ENCODE results near the gene SEMA7A.
A peak's percentile ranks its signal among the peaks of the same experiment; 100 is the strongest.
"Not testable (repeated sequence)": the region's sequence is repeated elsewhere in the genome, so short reads cannot be mapped to it uniquely, and the experiment has no call there.

The SEMA7A gene

DNA sequence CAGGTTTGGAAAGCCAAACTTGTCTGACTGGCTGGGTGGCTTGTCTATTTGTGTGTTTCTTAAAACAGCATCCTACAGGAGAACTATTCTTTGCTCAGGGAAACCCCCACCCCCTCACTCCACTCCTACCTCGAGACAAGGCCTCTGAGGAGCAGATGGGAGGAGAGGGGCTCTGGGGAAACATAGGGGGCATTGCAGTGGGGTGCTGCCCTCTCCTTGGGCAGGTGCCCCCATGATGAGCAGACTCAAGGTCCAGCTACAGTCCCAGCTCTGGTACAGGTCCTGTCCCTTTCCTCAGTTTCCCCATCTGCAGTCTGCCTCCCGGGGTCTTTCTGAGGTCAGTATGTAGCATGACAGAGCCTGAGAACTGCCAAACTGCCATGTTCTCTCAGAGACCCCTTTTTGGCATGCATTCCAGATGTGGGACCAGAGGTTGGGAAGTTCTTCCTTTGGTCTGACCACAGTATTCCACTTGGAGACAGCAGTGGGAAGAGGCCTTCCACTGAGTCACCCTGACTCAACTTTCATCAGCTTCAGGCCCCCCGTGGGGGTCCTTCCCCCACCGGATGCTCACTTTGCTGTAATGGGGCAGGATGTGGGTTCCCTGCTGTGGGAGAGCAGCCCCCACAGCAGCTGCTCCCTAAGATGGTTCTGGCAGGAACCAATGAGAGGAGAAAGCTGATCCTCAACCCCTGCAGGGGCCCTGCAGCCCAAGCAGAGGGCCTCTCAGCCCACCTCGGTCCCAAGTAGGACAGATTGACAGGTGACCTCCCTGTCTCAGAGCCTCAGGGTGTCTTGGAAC, 34.0 kb downstream of the SEMA7A start:
- peak; percentile 58 for DNase-seq (ENCODE audit: low spot score)

DNA sequence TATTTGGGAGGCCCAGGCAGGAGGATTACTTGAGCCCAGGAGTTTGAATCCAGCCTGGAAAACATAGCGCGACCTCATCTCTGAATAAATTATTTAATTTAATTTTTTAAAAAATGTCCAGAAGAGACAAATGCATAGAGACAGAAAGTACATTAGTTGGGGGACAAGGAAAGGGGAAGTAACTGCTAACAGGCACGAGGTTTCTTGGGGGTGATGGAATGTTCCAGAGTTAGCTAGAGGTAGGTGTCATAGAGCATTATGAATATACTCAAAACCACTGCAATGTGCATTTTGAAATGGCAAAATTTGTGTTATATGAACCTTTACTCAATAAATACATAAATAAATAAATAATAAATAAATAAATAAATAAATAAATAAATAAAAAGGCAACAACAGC, 34.7 kb downstream of the SEMA7A start:
- DNase-seq (ENCODE audit: low spot score), result no peak

DNA sequence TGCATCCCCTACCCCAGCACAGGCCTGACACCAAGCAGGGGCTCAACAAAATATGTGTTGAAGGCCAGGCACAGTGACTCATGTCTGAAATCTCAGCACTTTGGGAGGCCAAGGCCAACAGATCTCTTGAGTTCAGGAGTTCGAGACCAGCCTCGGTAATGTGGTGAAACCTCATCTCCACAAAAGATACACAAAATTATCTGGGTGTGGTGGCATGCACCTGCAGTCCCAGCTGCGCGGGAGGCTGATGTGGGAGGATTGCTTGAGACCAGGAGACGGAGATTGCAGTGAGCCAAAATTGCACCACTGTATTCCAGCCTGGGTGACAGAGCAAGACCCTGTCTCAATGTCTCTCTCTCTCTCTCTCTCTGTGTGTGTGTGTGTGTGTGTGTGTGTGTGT, 35.6 kb downstream of the SEMA7A start:
- DNase-seq (ENCODE audit: low spot score), result no peak

DNA sequence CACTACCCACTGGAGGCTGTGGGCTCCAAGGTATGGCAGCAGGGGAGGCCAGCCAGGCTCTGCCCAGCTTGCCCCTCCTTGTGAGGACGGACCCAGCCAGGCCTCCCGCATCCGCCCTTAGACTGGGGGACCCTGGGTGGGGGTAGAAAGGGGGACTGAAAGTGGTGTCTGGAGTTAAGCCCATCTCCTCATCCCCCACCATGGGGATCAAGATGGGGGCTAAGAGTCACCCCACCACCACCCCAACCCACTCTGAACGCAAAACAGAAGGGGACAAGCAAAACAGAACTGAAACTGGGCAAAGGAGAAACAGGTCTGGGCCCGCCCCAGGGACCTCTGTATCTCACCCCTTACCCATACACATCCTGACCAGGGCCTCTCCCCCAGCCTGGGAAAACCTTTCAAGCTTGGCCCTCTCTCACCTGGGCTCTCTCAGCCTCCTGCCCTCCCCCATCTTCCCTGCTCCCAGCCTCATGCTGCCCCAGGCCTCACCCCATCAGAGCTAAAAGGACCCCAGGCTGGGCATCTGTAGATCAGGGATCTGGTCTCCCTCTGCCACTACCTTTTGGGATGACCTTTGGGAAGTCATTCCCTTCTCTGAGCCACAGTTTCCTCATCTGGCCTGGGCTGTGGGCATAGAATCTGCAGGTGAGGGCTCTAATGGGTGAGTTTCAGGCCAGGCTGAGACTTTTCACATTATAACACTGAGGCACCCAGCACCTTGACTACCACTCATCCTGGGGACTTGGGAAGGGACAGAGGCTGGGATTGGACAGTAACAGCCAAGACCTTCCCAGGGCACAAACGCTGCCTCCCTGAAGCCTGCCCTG, 36.3 kb downstream of the SEMA7A start:
- DNase-seq (ENCODE audit: low spot score), result no peak

DNA sequence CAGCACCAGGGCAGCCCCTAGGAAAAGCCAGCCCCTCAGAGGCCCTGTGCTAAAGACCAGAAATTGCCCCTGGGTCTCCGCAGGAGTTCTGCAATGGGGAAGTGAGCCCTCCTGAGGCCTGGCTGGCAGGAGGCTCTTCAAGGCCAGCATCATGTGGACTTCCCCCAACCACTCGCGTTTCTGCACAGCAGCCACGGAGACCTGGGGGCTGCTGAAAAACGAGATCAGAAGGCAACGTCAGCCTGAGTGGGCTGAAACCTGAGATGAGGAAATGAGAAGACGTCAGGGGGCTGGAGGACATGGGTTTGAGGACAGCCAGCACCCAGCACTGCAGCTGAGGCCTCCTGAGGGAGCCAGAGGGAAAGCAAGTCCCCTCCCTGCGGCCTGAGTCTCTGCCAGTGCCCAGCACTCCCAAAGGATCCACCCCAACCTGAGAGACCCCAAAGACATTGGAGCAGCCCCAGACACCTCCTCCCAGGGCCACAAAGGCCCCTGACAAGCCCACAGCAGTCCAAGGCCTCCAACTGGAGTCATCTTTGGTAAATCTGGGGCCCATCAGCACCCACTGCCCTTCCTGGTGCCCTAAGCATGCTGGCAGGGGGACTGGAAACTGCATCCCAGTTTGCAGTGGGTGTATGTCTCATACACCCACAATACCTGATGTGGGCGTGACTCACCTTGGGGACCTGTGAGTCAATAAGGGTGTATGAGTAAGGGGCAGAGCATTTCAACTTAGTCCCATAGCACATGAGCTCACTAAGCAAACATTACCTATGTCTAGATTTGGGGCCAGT, 37.1 kb downstream of the SEMA7A start:
- DNase-seq (ENCODE audit: low spot score), result peak; percentile 32

- DNase-seq (ENCODE audit: low spot score), result no peak
These were observed 37.7 kb downstream of the SEMA7A start for GRCh38 chr15:74396146-74396438.

DNA sequence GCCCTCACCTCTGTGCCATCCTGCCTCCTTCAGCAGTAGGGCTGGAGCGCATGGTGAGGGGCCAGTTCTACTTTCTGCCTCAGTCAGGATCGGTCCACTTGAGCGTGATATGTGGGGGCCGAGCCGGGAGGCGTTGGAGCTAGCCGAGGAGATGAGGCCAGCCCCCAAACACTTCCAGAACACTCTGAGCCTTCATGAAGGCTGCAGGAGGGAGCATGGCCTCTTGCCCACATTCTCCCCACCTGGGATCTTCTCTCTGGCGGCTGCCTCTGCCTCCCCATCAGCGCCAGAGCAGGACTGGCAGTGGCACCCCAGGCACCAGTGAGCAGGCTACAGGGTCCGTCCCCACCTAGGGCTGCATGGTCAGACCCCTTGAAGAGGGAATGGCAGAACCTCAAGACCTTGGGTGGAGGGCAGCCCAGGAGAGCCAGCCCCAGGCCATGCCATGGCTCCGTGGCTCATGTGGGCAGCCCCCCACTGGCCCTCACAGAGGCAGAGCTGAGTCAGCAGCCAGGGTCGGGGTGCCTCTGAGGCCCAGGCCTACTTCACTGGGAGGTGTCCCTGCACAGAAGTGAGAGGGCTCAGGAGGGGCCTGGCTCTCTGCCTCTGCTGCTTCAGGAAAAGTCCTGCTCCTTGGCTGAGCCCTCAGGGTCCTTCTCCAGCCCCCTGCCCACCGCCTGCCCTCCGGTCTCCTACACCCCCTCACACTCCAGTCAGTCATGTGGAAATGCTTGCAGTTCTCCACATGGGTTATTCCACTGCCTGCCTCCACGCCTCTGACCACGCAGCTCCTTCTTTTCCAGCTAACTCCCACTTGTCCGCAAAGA, 38.2 kb downstream of the SEMA7A start:
- DNase-seq (ENCODE audit: low spot score), result no peak

- no peak for DNase-seq (ENCODE audit: low spot score)
These were observed 39.5 kb downstream of the SEMA7A start for GRCh38 chr15:74394090-74394846.

DNA sequence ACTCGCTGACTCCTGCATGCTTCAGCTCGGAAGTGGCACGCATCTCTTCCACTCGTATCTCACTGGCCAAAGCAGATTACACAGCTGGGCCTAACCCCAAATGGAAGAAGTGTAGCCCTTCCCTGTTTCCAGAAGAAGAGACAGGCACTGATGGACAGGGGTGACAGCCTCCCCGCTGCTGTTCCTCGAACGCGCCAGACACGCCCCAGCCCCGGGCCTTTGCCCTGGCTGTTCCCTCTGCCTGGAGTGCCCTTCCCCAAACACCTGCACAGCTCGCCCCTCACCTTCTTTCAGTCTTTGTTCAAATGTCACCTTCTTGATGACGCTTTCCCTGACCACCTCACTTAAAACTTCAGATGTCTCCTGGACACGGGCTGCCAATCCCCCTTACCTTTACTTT, 40.3 kb downstream of the SEMA7A start:
- no peak for DNase-seq (ENCODE audit: low spot score)

DNA sequence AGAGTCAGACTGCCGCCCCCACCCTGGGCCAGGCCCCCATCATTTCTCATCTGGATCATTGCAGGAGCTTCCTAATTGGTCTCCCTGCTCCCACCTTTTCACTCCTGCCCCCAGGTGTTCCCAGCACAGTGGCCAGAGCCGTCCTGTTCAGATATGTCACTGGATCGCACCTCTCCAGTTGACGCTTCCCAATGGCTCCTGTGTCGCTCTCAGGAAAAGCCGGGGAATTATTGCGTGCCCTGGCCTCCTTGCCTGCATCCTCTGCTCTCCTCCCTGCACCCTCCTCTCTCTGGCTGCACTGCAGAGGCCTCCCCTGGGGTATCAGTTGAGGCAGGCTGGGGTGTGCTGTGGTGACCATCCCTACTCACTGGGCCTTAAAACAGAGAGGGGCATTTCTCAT, 40.9 kb downstream of the SEMA7A start:
- DNase-seq (ENCODE audit: low spot score), result no peak

DNA sequence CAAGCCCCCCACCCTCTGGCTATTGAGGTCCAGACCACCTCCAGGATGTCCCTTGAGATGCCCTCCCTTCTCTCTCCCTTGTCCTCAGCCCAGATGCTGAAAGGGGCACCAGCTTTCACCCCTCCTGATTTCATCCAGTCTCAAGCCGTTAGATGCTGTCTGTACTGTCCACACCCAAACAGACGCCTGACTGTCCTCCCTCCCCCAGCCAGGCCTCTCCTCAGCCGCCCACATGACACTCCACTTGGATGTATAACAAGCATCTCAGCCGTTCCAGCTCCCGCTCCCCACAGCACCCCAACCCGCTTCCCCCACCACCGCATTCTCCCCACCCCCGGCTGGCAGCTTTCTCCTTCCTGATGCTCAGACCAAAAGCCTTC, 41.3 kb downstream of the SEMA7A start:
- DNase-seq (ENCODE audit: low spot score), result no peak

DNA sequence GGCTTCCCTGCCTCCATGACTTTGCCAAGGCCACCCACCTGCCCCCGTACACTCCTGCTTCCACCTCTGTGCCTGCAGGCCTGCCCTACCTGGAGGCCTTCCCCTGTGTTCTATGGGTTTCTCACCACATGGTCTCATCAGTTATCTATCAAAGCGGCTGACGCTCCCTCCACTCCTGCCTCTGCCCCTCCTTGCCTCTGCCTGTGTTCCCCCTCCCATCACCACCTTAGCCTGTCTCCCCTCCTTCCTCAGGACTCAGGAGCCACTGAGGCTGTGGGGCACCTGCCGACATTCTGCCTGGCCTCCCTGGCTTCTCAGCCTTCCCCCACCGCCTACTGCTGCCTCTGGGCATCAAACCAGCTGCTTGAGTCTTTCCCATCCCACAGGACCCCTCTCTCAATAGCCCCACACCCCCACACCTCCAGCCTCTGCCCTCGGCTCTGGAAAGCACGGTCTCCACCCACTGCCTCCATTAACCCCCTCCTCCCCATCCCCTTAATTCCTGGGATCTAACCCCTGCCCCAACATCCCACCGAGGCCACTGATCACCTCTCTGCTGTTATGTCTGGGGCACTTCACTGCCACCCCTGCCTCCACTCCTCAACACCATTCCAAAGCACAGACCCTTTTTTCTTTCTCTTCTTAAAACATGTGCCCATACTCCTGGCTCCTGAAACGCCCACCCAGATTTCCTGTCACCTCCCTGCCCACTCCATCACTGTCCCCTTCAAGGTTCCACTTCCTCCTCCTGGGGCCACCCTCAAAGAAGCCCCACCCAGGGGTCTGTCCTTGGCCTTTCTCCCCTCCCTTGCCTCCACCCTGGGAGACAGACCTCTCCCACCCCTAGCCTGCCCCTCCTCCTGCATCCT, 41.9 kb downstream of the SEMA7A start:
- DNase-seq (ENCODE audit: low spot score), result no peak

- no peak for DNase-seq (ENCODE audit: low spot score)
These were observed 43.0 kb downstream of the SEMA7A start for GRCh38 chr15:74390647-74391288.

DNA sequence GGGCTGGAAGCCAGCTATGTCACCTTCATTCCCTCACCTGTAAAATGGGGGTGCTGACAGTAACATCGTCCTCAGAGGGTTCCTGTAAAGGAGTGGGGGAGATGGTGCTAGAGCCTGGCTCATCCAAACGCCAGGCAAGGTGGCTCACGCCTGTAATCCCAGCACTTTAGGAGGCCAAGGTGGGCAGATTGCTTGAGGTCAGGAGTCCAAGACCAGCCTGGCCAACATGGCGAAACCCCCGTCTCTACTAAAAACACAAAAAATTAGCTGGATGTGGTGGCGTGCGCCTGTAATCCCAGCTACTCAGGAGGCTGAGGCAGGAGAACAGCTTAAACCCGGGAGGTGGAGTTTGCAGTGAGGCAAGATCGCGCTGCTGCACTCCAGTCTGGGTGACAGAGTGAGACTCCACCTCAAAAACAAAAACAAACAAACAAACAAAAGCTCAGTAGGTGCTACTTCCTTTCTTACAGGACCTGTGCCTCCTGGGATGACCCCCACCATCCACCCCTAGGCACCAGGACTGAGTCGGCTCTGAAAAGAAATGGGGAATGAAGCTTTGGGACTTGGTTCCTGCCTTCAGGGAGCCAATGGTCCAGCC, 43.6 kb downstream of the SEMA7A start:
- not testable (repeated sequence) for DNase-seq (ENCODE audit: low spot score)

DNA sequence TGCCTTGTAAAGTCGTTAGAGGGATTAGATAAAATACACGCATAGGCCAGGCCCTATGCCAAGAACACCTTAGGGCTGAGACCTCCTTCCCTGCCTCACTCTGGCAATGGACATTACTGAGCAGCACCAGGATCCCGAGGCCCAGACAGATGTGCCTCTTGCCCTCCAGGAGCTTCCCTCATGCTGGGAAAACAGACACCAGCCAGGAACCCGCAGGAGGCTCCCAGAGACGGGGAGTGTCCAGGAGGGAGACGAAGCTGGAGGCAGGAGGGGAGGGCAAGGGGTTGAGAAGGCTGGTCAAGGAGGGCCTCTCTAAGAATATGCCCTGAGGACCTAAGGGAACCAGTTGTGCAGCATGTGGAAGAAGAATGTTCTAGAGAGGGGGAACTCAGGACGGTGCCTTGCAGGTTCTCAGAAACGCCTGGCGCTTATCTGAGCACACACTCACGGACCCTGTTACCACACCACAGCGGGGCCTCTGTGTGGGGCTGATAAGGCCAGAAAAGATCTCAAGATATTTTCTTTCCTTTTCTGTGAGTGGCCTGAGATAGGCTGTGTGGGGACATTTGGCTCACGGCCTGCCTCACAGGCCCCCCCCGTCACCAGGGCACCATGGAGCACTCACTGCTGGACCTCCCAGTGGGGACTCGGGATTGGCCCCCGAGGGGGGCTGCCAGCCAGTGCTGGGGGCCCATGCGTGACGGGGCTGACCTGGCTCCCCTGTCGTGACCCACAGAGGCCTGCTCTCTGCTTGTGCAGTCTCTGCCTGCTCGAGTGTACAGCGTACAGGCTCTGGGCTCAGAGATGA, 44.3 kb downstream of the SEMA7A start:
- DNase-seq (ENCODE audit: low spot score), result no peak

- DNase-seq (ENCODE audit: low spot score), result no peak
These were observed 45.3 kb downstream of the SEMA7A start for GRCh38 chr15:74388363-74388951.

DNA sequence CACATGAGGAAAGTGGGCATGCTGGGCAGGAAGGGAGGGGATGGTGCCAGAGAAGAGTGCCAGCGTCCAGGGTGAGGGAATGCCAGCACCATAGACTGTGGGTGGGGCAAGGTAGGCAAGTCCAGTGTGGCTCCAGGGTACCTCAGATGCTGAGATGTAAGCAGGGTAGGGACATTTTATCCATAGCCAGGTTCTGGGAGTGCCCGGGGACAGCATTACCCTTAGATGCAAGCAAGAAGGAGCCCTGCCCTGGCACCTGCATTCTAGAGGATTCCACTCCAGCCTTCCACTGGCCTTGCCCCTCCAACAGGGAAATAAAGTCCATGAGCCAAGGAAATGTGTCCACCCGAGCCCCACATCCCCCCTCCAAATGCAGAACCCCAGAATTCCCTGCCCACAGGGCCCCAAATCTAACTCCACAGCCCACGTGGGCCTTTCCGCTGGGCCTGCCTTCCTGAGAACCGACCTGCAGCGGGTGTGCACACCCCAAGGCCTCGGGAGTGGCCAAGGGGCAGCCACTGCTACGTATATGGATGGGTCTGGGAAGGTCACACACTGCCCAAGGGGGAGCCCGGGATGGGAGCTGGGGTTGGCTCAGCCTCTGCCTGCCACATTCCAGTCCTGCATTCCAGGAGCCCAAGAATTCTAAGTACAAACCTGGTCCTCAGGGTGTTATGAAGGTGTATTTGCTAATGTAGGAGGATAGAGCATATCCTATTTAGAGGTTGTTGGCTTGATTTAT, 46.0 kb downstream of the SEMA7A start:
- DNase-seq (ENCODE audit: low spot score), result no peak
